ENCODE data around the gene MSN.

DNA sequence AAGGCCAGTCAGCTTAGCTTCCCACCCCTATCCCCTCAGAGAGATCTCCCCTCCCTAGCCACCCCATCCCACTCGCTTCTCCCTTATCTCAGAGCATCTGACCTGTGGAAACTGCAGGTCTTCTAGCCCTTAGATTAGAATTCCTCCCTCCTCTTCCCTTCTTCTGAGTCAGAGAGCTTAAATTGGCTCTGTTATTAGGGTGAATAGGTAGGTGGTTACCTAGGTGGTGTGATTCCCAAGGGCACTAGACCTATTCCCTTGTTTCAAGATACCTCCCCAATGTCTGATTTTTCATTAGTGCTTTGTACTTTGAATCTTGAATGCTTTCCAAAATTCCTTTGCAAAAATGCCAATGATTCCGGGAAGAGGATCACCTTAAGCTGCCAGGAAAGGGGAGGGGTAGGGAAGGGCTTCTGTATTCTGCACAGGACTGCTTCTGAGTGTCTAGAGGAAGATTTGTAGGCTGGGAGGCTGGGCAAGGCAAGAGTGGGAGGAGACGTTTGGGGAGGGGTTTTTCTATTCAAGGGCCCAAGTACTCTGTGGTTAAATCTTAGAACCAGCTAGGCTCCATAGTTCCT lies 24.5 kb upstream of the MSN start:
- TF ChIP-seq, protein P1, sequence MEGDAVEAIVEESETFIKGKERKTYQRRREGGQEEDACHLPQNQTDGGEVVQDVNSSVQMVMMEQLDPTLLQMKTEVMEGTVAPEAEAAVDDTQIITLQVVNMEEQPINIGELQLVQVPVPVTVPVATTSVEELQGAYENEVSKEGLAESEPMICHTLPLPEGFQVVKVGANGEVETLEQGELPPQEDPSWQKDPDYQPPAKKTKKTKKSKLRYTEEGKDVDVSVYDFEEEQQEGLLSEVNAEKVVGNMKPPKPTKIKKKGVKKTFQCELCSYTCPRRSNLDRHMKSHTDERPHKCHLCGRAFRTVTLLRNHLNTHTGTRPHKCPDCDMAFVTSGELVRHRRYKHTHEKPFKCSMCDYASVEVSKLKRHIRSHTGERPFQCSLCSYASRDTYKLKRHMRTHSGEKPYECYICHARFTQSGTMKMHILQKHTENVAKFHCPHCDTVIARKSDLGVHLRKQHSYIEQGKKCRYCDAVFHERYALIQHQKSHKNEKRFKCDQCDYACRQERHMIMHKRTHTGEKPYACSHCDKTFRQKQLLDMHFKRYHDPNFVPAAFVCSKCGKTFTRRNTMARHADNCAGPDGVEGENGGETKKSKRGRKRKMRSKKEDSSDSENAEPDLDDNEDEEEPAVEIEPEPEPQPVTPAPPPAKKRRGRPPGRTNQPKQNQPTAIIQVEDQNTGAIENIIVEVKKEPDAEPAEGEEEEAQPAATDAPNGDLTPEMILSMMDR (conservative IDR thresholded peaks at IDR 0.05 in 1 of 2, IDR thresholded peaks at IDR 0.05 in 1 of 2; ENCODE audit: extremely low read depth in 1 of 2, insufficient read depth in 1 of 2, low read depth in 1 of 2, low read length in 2 of 2) = no peak
- no peak for TF ChIP-seq EZH2 (IDR thresholded peaks at IDR 0.05; ENCODE audit: borderline replicate concordance, low read length)

All from mammary epithelial cell (primary cell).